Testis (tissue), 2 donors: ENCODE measurements around the gene CLDN5.

Experiments used
- POLR2A ChIP-seq: fragments of 450-650 bp; IDR thresholded peaks from one replicate; pipeline ENCODE4 v1.6.1; 2017; ENCODE audit warnings: antibody characterized with exemption, mild to moderate bottlenecking, moderate library complexity
- TF ChIP-seq, protein P1 (sequence below), 3 experiments: fragments of 450-650 bp in 2 of 3; fragments of 200-600 bp in 1 of 3; sonication (generic) in 1 of 3; IDR thresholded peaks; one replicate each; pipeline ENCODE4 v1.5.1; 2016 to 2019; ENCODE audit warnings: antibody characterized with exemption in 3 of 3, mild to moderate bottlenecking in 2 of 3, moderate library complexity in 1 of 3

DNA sequence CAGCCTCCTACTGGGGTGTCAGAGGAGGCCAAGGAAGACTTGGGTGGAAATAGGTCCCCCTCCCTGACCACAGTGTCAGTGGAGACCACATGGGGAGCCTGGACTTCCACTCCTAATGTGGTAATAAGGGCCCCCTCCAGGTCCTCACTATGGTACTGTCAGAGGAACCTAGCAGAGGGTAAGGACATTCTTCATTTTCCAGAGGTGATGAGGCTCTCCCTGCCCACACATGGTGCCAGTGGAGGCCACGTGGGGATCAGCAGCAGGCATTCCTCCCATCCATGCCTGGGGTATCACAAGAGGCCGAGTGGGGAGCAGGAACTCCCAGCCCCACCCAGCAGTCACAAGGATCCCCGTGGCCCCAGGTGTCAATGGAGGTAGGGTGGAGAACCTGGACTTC, 6.5 kb upstream of the CLDN5 start:
- TF ChIP-seq, protein P1, sequence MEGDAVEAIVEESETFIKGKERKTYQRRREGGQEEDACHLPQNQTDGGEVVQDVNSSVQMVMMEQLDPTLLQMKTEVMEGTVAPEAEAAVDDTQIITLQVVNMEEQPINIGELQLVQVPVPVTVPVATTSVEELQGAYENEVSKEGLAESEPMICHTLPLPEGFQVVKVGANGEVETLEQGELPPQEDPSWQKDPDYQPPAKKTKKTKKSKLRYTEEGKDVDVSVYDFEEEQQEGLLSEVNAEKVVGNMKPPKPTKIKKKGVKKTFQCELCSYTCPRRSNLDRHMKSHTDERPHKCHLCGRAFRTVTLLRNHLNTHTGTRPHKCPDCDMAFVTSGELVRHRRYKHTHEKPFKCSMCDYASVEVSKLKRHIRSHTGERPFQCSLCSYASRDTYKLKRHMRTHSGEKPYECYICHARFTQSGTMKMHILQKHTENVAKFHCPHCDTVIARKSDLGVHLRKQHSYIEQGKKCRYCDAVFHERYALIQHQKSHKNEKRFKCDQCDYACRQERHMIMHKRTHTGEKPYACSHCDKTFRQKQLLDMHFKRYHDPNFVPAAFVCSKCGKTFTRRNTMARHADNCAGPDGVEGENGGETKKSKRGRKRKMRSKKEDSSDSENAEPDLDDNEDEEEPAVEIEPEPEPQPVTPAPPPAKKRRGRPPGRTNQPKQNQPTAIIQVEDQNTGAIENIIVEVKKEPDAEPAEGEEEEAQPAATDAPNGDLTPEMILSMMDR (IDR thresholded peaks at IDR 0.05), result no peak
- TF ChIP-seq POLR2A, result no peak
